K562 (cell line): ENCODE data around the gene PRKG1.

Experiments
- BMI1 ChIP-seq: fragments of 150-350 bp; IDR thresholded peaks from 2 replicates; pipeline ENCODE4 v1.6.1; 2014; ENCODE audit warnings: low read length
- SP1 ChIP-seq: sonication (generic); formaldehyde crosslinking; IDR thresholded peaks from 2 replicates; pipeline ENCODE4 v1.8.1; 2022; ENCODE audit warnings: mild to moderate bottlenecking, missing genetic modification reagents
- TGIF2 ChIP-seq: sonication (generic); formaldehyde crosslinking; IDR thresholded peaks from 2 replicates; pipeline ENCODE4 v1.8.1; 2022; ENCODE audit warnings: mild to moderate bottlenecking, missing genetic modification reagents, moderate library complexity

- TF ChIP-seq TGIF2 (CRISPR knock-in tag) (no peak), BMI1 (no peak), SP1 (CRISPR knock-in tag) (no peak)
Measured at GRCh38 chr10:51230887-51231585, 156.7 kb downstream of the PRKG1 start.
